Cardiac septum (tissue), 1 donor: Measurements from ENCODE around the gene SNUPN. TPM values are rescaled to one million over a fixed set of nuclear protein-coding genes. Genes with fewer than 3 reads are reported as not detected.
A peak's percentile ranks its signal among the peaks of the same experiment; 100 is the strongest.
"Not testable (repeated sequence)": the region's sequence is repeated elsewhere in the genome, so short reads cannot be mapped to it uniquely, and the experiment has no call there.

Experiments used
- DNase-seq: peaks from one replicate; pipeline ENCODE4 v3.0.0-alpha.2; 2020; ENCODE audit warnings: low spot score
- intact Hi-C: fragments of 100-400 bp; cut with DNase I; formaldehyde crosslinking; loops from one replicate; pipeline ENCODE4 v1.14.0; 2022
- total RNA-seq: library from RNA; stranded (reverse); fragmentation: NEBNext Ultra II Directional; extraction: Animal tissue kit (Norgen Biotek cat#: 25700); gene quantifications from one replicate; pipeline ENCODE4 v1.2.1, GENCODE V29; 2021
- donor health status: DM: no; HTN: no; CAD: no.

SNUPN gene
- total RNA-seq, 1 donor from 2014 or later = 13.6 TPM

DNA sequence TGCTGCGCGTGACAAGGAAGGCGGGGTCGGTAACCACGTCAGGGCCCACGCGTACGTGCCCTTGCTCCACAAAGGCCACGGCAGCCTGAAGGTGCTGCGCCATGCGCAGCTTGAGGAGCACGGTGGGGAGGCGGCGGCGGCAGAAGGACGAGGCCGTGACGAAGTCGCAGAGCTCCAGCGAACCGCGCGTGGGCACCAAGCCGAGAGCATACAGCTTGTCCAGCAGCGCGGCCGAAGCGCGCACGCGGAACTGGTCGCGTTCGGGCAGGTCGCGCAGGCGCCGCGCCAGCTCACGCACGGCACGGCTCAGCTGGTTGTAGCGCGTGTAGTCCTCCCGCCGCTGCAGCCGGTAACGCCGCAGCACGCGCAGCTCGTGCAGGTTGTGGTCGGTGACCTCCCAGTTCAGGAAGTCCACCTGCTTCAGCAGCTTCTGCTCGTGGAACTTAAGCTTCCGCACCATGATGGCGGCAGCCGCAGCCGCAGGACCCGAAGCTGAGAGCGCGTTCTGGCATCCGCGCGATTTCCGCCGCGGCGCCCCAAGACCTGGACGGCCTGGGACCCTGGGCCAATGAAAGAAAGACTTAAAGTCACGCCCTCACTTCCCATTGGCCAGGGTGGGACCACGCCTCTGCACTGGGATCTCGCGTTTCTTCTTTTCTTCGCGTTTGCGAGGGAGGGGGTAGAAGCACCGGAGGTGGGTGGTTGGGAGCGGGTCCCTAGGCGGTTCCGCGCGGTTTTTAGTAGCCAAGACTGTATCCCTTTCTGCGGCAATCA lies 14.4 kb upstream of the SNUPN start, which contains the start of gene IMP3:
TSS of gene IMP3 (minus strand) at position 516 of the 774 bp plus-strand sequence. CDS start at position 460, 56 bp downstream.
- intact Hi-C loops = loop anchor here (1.0 to 2.0 kb wide), 2 partner anchors 15 to 45 kb away; partner anchors contain the start of gene SNUPN
- peak; percentile 97 for DNase-seq

DNA sequence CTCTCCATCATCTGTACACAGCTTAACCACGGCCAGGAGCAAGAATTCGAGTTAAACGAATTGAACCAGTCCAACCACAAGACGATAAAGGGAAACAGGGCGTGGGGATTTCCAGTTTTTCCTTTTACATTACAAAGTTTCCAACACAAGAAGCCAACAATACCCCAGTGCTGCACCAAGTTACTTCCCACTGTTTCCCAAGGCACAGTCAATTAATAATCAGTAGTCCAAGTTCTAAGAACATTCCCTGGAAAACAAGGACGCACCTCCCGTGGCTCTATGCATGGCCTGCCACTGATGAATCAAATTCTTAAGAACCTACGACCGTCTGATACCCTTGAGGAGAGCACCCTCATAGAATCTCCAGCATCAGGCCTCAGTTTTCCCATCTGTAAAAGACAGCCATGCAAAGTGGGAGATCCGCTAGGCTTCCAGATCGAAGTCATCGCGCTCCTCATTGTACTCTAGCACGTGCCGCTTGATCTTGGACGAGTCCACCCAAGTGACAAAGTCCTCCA lies 13.7 kb upstream of the SNUPN start:
- DNase-seq = no peak
- intact Hi-C loops = loop anchor here (2.0 kb wide), 1 partner anchor 46 kb away; no protein-coding TSS in a partner anchor

DNA sequence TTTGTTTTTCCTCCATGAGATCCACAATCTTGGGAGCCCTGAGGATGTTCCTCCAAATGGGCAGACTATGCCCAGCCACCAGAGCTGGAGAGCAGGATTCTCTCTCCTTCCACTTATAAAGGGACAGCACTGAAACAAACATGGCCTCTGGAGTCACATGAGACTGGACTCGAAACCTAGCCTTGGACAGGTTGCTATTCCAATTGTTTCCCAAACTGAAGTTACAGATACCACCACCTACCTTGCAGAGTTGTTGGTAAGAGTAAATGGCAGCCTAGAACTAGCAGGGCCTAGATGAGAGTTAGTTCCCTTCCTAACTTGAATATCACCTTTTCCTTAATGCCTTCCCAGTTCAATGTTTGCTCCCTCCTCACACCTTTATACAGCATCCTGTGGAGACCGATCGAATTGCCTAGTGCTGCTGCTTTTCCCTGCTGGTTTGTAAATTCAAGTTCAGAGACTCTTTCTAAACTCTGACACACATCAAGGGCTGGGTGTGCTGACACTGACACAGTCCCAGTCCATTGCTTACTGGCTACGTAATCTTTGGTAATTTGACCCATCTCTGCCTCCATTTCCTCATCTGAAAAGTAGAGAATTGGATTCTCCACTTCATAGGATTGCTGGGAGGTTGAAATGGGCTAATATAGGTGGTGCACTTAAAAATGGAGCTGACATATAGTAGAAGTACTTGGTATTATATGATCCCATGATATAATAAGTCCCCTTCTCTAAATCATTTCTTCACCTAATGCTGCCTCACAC lies 11.9 kb upstream of the SNUPN start:
- intact Hi-C loops = loop anchor here (2.0 kb wide), 1 partner anchor 47 kb away; no protein-coding TSS in a partner anchor
- no peak for DNase-seq

DNA sequence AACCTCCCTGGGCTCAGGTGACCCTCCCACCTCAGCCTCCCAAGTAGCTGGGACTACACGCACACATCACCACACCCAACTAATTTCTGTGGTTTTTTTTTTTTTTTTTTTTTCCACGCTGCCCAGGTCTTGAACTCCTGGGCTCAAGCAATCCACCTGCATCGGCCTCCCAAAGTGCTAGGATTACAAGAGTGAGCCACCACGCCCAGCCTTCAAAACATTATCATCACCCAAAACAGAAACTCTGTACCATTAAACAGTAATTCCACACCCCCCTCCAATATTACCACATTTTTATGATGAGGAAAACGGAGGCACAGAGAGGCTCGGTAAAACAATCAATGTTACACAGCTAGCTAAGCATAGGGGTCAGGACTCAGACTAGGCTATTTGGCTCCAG lies 10.5 kb upstream of the SNUPN start:
- intact Hi-C loops = no loop called here
- DNase-seq = no peak

DNA sequence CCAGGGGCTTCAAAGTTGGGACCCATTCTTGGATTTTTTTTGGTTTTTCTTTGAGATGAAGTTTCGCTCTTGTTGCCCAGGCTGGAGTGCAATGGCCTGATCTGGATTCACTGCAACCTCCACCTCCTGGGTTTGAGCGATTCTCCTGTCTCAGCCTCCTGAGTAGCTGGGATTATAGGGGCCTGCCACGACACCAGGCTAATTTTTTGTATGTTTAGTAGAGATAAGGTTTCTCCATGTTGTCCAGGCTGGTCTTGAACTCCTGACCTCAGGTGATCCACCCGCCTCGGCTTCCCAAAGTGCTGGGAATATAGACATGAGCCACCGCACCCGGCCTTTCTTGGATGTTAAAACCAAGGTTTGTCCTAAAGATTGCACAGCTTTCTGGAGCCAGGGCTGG lies 8.4 kb upstream of the SNUPN start:
- DNase-seq, intact Hi-C loops: not testable (repeated sequence)

DNA sequence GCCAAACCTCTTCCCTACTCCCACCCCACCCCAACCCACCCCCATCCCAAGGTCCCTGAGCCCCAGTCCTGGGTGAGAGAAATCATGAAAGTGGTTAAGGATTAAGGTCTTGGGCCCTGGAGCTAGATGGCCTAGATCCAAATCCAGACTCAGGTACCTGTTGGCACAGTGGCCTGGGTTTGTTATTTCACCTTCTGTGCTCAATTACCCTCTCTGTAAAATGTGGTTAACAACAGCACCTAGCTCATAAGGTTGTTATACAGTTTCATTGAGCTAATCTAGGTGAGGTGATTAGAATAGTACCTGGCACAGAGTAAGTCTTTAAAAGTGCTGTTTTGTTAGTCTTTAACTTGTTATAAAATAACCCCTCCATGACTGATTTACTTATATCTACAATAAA lies 6.4 kb upstream of the SNUPN start:
- intact Hi-C loops = no loop called here

DNA sequence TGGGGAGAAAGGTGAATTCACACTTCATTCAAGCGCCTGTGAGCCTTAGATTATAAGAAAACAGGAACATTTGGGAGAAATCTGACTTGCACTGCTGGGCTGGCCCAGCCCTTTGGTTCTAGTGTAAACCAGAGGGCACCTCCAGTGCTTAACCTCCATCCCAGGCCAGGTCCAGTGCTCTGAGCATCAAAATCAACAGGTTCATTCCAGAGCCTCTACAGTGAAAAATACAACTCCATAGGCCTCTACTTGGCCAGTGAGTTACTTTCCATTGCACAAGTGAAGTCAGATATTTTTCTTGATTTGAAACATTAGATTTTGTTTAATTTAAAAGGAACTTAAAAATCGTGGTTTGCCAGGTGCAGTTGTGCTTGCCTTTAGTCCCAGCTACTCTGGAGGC lies 3.0 kb downstream of the SNUPN start:
- no peak for DNase-seq
- intact Hi-C loops = no loop called here

More for the DNA sequence above, 6.4 kb upstream of the SNUPN start:
- DNase-seq = no peak

DNA sequence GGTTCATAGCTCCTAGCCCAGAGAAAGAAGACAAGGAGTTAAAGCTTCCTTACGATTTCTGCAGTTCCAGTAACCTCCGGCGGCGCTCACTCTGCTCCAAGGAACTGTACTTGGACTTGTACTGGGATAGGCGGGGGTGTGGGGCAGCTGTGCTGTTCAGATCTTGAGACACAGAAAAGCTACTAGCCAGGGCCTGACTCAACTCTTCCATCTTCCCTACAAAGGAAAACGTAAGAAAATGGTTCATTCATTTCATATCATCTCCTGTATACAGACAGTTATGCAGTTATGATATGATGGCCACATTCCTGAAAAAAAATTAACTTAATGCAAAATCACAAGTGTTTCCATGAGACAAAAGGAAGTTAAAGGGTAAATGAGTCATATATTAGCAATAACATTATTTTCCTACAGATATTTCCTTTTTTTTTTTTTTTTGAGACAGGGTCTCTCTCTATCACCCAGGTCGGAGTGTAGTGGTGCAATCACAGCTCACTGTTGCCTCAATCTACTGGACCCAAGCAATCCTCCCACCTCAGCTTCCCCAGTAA lies 4.6 kb downstream of the SNUPN start:
- DNase-seq = peak; percentile 79
- intact Hi-C loops = no loop called here

DNA sequence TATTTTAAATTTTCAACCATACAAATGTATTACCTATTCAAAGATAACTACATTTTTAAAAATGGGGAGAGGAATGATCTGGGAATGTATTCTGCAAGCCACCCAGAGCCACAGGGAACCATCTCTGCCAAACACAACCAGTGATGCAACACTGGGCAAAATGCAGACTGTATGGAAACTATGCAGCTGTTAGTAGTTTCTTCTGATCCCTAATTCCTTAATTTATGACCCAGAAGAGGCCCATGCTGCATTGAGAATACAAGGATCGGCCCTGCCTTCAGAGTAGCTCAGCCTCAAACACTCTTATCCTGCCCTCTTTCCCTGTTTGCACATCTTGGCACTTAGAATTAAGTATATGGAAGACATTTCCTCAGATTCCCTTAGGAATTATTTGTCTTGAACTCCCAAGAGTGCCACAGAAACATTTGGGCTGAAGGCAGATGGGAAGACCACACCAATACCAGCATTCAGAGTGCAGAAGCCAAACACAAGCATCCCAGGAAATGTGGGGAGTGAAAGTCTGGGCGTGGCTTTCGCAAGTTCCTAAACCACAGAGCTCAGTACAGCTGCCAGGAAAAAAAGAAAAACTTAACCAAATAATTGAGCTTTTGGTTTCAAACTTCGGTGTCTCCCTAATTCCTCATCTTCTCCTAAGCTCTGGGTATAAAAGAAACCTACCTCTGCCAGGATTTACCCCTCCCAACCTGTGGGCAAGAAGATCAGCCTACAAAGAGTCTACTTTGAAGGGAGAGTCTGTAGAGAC lies 5.3 kb downstream of the SNUPN start:
- intact Hi-C loops = no loop called here
- no peak for DNase-seq

DNA sequence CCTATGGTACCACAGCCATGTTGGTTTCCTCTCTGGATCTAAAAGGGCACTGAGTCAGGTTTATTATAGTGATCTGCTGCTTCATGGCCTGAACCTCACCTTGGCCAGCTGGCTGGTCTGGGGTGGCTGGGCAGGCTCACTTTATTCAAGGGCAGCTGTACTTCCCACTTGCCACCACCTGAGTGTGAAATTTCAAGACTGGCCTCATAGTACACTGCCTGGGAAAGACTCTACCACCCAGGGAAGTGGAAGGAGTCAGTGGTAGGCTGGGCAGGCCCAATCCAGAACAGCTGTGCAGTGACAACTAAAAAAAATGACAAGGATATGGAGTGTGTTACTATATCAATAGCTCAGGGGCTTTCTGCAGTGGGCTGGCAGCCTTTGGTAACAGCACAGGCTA lies 8.8 kb downstream of the SNUPN start:
- intact Hi-C loops = no loop called here
- DNase-seq = no peak

DNA sequence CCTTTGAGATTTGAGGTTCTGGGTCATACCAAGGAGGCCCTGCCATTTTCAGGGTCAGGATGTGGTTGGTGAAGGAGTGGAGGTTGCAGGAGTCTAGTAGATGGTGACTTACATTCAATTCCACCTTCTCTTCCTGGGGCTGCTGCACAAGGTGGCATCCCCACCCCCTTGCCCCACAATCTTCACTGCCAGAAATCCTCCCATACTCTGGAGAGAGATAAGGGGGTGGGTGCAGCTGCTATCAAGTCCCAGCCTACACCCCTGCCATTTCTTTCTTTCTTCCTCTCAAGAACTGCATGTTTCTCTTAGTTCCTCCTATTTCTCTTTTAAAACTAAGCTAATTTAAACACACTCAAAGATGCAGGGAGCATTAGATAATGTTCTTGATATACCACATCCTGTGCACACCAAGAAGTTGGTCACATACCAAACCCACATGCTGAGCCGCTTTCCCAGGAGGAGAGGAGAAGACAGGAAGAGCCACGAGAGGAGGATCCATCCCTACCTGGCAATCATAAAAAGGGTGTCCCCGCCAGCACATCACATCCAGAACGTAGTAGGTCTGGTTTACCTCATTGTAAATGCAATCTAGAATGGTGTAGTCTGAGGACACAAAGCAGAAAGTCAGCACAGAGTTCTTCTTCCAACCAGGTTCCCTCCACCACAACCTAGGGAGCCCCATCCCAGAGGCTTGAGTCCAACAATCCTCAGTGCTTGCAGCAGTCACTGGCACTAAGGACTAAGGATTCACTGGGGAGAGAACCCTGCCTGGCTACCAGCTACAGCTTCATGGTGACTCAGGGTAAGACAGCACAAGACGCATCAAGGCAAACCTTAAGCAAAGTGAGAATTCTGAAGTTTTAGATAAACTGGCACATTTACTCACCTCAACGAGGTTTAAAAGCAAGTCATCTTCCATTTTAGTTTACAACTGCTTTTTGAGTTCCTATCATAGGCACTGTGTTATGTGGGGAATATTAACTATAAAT lies 18.5 kb downstream of the SNUPN start:
- DNase-seq = no peak
- intact Hi-C loops = no loop called here

DNA sequence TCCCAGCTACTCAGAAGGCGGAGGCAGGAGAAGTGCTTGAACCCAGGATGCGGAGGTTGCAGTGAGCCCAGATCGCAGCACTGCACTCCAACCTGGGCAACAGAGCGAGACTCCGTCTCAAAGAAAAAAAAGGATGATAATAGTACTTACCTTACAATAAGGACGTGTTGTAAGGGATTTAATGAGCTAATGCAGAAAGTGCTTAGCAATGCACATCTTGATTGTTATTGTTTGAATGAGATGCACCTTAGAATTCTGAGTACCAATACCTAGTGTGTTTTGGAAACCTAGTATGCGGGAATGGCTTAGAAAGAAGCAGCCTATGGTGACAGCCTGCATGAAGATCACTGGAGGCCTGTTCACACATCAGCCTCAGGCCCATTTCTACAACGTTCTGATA lies 19.5 kb downstream of the SNUPN start:
- no peak for DNase-seq
- intact Hi-C loops = no loop called here

DNA sequence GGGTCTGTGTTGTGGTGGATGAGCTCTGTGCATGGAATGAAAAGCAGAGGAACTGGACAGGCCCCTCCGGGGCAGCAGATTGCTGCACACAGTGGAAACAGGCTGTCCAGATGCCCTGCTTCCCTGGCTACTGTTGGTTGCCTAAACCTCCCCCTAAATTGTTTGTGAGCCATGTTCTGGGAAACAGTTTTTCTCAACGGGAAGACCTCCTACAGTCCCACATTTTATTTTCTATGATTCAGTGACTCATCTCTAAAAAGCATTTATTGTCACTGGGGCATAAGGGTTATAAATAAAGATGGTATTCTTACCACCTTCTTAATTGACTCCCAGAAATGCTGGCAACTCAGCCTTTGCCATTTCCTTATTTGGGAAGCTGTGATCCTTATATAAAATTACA lies 26.1 kb downstream of the SNUPN start:
- intact Hi-C loops = no loop called here
- DNase-seq = no peak

DNA sequence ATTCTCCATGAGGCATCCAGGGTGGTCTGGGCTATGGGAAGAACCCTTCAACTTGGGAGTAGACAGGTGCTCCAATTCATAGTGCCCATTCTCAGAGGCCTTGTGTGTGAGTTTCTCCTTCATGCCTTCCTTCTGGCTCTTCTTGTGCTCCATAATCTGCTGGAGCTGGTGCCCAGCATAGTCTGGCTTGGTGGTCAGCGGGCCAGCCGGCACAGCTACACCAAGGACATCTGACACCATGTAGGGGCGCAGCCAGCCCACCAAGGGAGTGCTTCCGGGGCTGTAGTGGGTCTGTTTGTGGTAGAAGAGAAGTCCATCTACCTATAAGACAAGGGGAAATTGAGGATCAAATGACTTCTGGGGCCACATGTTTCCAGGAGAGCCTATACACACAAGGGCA lies 27.2 kb downstream of the SNUPN start:
- intact Hi-C loops = no loop called here

DNA sequence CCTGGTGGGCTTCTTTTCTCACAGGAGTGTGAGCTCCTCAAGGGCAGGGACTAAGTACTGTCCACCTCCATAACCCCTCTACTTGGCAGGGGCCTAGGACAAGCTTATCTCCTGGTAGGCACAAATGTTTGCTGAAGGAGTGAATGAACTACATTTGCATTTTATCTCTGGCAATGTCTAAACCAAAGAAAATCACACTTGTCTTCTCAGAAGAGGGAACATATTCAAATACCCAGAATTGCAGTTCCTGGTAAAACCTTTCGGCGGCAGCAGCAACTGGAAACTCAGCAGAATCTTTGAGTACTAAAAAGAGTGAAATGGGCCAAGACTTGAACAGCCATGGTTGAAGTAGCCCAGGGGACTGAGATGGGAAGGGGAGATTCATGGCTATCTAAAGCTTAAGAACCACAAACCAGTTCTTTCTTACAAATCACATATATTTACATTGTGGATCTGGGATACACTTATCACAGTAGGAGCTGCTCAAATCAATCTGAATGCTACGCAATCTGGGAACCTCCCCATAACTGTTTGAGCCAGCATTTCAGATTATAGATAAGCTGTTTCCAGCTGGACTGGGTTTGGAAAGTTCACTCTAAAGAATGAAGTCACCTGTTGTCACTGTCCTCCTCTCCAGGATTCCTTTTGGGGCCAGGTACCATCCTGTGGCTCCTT lies 27.7 kb downstream of the SNUPN start:
- DNase-seq = no peak
- intact Hi-C loops = no loop called here

More for the DNA sequence above, 27.2 kb downstream of the SNUPN start:
- no peak for DNase-seq

DNA sequence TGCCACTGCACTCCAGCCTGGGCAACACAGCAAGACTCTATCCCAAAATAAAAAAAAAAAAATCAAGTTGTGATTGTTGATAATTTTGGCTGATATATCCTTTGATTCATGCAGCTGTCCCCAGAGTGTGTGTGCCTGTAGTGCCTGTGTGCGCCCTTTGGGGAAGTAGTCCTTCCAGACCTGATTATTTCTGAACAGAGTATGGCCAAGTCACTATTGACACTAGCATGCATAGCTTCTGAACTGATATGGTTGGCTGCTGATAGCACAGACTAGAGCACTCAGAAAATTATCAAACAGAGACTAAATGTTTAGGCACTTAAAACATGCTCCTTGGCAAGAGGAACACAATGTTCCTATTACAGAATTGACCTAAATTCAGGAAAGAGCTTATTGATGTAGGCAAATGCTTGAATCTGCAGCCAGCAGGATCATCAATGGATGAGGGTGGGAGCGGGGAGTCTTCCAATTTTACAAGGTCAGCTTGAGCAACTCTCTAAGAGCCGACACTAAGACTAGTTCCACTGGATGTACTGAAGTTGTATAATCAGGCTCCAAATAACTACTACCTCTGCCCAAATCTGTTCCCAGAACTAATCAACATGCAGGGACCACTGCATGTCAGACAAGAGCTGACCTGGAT lies 28.7 kb downstream of the SNUPN start:
- DNase-seq = no peak
- intact Hi-C loops = no loop called here

DNA sequence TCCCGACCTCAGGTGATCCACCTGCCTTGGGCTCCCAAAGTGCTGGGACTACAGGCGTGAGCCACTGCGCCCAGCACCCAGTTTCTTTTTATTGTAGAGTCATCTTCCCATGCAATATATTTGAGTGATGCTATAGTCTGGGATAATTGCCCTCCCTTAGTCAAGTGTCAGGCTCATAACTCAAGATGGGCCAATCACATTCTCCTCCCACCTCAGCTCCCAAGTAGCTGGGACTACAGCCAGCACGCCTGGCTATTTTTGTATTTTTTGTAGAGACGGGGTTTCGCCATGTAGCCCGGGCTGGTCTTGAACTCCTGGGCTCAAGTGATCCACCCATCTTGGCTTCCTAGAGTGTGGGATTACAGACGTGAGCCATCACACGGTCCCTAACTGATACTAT lies 31.2 kb downstream of the SNUPN start:
- no peak for DNase-seq
- intact Hi-C loops = no loop called here
